Peyer's patch (tissue), 4 donors: ENCODE measurements around the gene NACC2. TPM values are rescaled to one million over a fixed set of nuclear protein-coding genes. Genes with fewer than 3 reads are reported as not detected.

Source experiments
- DNase-seq, 3 donors: peaks; one replicate each; pipeline ENCODE4 v3.0.0-alpha.2; 2017 to 2019
- H3K27ac ChIP-seq, 4 donors: fragments of 200-600 bp; sonication (generic); one replicate each; pipeline ENCODE4 v1.5.1; 2016 to 2019
- H3K27me3 ChIP-seq, 2 donors: fragments of 200-600 bp; sonication (generic); one replicate each; pipeline ENCODE4 v1.5.1; 2019
- H3K36me3 ChIP-seq, 3 donors: fragments of 200-600 bp; sonication (generic); one replicate each; pipeline ENCODE4 v1.5.1; 2016 to 2019
- H3K4me1 ChIP-seq, 4 donors: fragments of 200-600 bp; sonication (generic); one replicate each; pipeline ENCODE4 v1.5.1; 2016 to 2019
- H3K4me3 ChIP-seq, 4 donors: fragments of 200-600 bp; sonication (generic); 1 replicate in 3 of 4; 2 replicates in 1 of 4; pipeline ENCODE4 v1.5.1; 2016 to 2019; ENCODE audit warnings: mild to moderate bottlenecking in 1 of 4
- H3K9me3 ChIP-seq, 4 donors: fragments of 200-600 bp; sonication (generic); one replicate each; pipeline ENCODE4 v1.5.1; 2016 to 2019; ENCODE audit warnings: mild to moderate bottlenecking in 1 of 4
- POLR2A ChIP-seq, 2 donors: fragments of 450-650 bp; IDR thresholded peaks; one replicate each; pipeline ENCODE4 v1.5.1; 2017; ENCODE audit warnings: antibody characterized with exemption in 2 of 2, mild to moderate bottlenecking in 2 of 2, moderate library complexity in 2 of 2
- total RNA-seq, 4 donors: library from RNA; depleted of rRNA; stranded (reverse); fragments of >200 nt; gene quantifications; one replicate each; pipeline ENCODE4 v1.1.0, GENCODE V29; 2016
- TF ChIP-seq, protein P1 (sequence below), 6 experiments: fragments of 450-650 bp in 4 of 6; fragments of 200-600 bp in 2 of 6; sonication (generic) in 1 of 6; IDR thresholded peaks; one replicate each; pipeline ENCODE4 v1.5.1; 2017 to 2019; ENCODE audit warnings: antibody characterized with exemption in 6 of 6, mild to moderate bottlenecking in 3 of 6, moderate library complexity in 1 of 6

NACC2 gene
- total RNA-seq, 4 donors from 2014 or later, result 8.3 to 24.3 (median 23.1) TPM

DNA sequence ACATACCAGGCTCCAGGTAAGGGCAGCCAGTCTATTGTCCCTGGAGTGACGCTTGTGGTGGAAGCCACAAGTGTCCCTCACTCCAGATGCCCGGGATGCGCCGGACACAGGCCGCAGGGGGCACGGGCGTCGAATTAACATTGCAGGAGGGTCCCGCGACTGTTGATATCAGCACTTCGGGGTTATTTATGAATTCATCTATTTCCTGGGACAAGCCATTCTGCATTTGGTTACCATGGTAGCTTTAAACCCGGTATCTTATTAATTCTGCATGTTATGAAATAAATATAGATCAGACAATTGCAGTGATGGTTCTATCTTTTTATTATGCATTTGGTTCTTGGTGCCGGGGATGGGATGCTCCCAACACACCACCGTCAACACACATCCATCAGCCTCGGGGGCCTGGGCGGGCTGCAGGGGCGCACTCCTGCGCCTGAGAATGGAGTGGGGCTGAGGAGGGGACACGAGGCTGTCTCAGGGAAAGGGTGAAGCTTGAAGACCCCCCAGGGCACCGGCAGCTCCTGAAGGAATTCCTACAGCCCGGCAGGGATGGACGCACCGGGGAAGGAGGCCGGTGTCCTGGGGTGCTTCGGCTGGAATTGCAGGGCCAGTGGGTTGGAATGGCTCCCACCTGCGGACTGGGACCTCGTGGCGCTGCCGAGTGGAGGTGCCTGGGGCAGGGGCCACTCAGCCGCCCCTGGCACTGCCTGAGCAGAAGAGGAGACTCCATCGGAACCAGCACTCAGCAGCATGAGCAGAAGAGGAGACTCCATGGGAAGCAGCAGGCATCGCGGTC is 41.2 kb upstream of the NACC2 start:
- Histone ChIP-seq H3K27me3 (peaks cover 0 to 21% of the 10 kb centered on the region in 2 donors), H3K4me3 (no peak overlapping the region), H3K36me3 (no peaks in the 10 kb centered on the region), H3K9me3 (no peaks in the 10 kb centered on the region), H3K27ac (no peak overlapping the region), H3K4me1 (peaks cover 0 to 7% (median 2%) of the 10 kb centered on the region in 4 donors)
- DNase-seq, result no peak
- no peak for TF ChIP-seq POLR2A (IDR thresholded peaks at IDR 0.05)
- TF ChIP-seq, protein P1, sequence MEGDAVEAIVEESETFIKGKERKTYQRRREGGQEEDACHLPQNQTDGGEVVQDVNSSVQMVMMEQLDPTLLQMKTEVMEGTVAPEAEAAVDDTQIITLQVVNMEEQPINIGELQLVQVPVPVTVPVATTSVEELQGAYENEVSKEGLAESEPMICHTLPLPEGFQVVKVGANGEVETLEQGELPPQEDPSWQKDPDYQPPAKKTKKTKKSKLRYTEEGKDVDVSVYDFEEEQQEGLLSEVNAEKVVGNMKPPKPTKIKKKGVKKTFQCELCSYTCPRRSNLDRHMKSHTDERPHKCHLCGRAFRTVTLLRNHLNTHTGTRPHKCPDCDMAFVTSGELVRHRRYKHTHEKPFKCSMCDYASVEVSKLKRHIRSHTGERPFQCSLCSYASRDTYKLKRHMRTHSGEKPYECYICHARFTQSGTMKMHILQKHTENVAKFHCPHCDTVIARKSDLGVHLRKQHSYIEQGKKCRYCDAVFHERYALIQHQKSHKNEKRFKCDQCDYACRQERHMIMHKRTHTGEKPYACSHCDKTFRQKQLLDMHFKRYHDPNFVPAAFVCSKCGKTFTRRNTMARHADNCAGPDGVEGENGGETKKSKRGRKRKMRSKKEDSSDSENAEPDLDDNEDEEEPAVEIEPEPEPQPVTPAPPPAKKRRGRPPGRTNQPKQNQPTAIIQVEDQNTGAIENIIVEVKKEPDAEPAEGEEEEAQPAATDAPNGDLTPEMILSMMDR (IDR thresholded peaks at IDR 0.05), result no peak

DNA sequence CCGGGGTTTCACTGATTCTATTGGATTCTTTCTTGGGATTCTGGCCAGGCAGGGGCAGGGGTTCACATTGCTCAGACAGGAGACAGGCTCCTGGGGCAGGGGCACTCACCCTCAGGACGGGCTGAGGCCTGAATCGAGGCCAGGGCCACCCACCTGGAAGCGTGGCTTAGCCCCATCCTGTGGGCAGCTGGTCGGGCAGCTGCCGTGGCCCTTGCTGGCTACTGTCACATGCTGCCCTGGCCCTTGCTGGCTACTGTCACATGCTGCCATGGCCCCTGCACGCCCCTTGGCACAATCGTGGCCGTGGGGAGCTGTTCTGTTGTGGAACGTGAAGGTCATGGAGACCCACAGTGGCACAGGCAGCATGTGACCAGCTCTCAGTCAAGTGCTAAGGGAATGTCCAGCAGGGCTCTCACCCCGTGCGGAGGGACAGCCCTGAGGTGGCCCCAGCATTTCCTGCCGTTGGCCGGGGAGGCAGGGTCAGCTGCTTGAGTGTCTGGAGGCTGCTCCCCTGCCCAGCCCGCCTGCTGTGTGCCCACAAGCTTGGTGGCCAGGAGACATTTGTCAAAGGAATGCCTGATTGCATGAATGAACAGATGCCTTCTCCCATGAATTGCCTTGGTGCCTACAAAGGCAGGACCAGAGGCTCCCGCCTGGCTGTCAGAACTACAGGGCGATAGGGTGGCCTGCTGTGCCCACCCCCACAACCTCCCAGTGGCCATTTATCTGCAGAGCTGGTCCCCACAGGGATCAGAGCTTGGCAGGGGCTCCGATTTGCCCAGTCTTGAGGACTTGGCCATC is 40.4 kb upstream of the NACC2 start:
- Histone ChIP-seq H3K4me3 (no peak overlapping the region), H3K27me3 (peaks cover 0 to 21% of the 10 kb centered on the region in 2 donors)

DNA sequence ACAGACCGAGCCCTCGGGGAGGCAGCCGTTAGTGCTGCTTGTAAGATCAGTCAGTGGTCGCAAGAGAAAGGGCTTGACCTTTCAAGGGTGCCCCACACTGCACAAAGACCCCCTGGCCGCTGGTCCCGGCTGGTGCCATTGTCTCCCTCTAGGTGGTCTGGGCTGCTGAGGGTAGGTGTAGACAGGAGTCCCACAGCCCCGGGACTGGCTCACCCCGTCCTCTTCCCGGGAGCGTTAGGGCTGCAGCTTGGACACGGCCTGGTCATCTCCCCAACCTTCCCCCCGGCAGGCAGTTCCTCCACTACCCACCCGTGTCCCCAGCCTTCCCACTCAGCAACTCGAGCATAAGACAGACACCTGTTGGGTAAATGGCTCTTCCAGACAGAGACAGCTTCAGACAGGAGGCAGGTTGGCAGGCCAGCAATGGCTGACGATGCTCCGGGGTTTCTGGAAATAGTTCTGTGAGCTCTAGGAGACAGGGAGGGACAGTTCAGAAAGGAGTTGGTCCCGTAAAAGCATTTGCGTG is 38.9 kb upstream of the NACC2 start:
- H3K4me1 ChIP-seq, result peaks cover 0 to 7% (median 2%) of the 10 kb centered on the region in 4 donors

More for the DNA sequence above, 40.4 kb upstream of the NACC2 start:
- TF ChIP-seq, protein P1 (IDR thresholded peaks at IDR 0.05), result no peak
- TF ChIP-seq POLR2A (IDR thresholded peaks at IDR 0.05), result no peak
- Histone ChIP-seq H3K4me1 (peaks cover 0 to 7% (median 2%) of the 10 kb centered on the region in 4 donors), H3K27ac (no peak overlapping the region), H3K36me3 (no peaks in the 10 kb centered on the region), H3K9me3 (no peaks in the 10 kb centered on the region)
- no peak for DNase-seq

DNA sequence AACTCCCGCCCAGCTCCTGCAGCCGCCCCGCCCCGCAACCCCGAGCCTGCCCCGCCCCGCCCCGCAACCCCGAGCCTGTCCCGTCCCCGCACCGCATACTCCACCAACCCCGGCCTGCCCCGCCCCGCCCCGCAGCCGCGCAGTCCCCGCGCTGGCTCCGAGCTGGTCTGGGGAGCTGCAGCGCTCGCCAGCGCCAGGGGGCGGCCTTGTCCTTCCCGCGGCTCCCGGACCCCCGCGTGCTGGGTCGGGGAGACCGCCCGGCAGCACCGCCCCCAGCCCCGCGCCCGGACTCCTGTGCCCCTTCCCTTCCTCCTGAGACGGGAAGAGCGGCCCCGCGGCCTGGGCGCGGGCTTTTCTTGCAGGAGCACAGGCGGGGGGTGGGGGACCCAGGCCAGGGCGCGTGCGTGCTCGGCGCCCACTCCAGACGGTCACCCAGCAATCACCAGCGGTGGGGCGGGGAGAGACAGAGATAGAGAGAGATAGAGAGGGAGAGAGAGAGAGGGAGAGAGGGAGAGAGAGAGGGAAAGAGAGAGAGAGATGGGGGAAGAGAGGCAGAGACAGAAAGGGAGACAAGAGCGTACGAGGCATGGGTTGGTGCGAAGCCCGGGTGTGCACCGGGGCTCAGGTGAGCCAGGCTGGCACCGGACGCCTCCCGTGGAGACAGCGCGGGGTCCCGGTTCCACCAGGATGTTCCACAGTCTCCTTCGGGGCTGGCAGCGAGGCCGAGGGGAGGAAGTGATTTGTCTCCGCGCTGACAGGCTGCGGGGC is 38.3 kb upstream of the NACC2 start:
- H3K9me3 ChIP-seq, result no peaks in the 10 kb centered on the region
- no peak for DNase-seq
- no peak overlapping the region for H3K27ac ChIP-seq
- H3K4me3 ChIP-seq, result peak overlapping the region in 3 of 4 donors; percentile 33 to 43 (median 37)
- H3K4me1 ChIP-seq, result peaks cover 0 to 7% (median 2%) of the 10 kb centered on the region in 4 donors
- TF ChIP-seq, protein P1 (IDR thresholded peaks at IDR 0.05), result peak in 3 of 6 experiments; percentile 11 to 32 (median 31)
- TF ChIP-seq POLR2A (IDR thresholded peaks at IDR 0.05), result no peak
- no peaks in the 10 kb centered on the region for H3K36me3 ChIP-seq
- peaks cover 0 to 21% of the 10 kb centered on the region in 2 donors for H3K27me3 ChIP-seq

More for the DNA sequence above, 38.9 kb upstream of the NACC2 start:
- no peak overlapping the region for H3K4me3 ChIP-seq
- no peaks in the 10 kb centered on the region for H3K9me3 ChIP-seq
- TF ChIP-seq POLR2A (IDR thresholded peaks at IDR 0.05), result no peak
- TF ChIP-seq, protein P1 (IDR thresholded peaks at IDR 0.05), result no peak
- DNase-seq, result no peak
- no peak overlapping the region for H3K27ac ChIP-seq
- H3K27me3 ChIP-seq, result peaks cover 0 to 21% of the 10 kb centered on the region in 2 donors
- no peaks in the 10 kb centered on the region for H3K36me3 ChIP-seq

DNA sequence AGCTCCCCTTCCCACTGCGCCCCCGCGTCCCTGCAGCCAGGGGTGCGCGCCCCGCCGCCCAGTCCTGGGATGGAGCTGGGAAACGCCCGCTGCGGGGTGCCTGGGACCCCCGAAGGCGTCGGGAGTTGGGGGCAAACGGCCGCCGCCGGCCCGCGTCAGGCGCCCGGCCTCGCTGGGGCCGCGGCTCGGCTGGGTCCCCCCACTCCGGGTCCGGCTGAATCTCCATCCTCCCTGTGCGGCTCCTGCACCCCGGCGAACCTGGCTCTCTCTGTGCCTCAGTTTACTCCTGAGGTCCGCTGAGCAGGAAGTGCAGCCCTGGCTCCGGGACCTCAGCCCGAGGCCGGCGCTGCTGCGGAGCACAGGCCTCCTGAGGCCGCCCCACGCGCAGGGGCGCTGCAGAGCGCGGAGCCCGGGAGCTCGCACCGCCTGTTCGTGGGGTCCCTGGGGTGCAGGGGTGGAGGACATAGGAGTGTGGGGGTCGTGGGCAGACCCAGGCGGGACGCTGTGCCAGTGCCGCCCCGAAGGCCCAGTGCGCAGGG is 37.5 kb upstream of the NACC2 start:
- TF ChIP-seq, protein P1 (IDR thresholded peaks at IDR 0.05), result no peak
- TF ChIP-seq POLR2A (IDR thresholded peaks at IDR 0.05), result no peak
- Histone ChIP-seq H3K4me3 (peak overlapping the region in 1 of 4 donors; percentile 37), H3K9me3 (no peaks in the 10 kb centered on the region), H3K4me1 (peaks cover 0 to 7% (median 2%) of the 10 kb centered on the region in 4 donors), H3K36me3 (no peaks in the 10 kb centered on the region), H3K27ac (no peak overlapping the region), H3K27me3 (peaks cover 0 to 21% of the 10 kb centered on the region in 2 donors)
- DNase-seq, result no peak
